Esophagus (tissue), 2 donors: ENCODE results near the gene CDH13. TPM values are rescaled to one million over a fixed set of nuclear protein-coding genes. Genes with fewer than 3 reads are reported as not detected.

ENCODE experiments used
- H3K27ac ChIP-seq, 2 donors: one replicate each; pipeline ENCODE4 v1.5.1; 2013; ENCODE audit warnings: low read depth in 2 of 2, mild to moderate bottlenecking in 2 of 2, inconsistent platforms in 1 of 2, low read length in 1 of 2, moderate library complexity in 1 of 2
- H3K27me3 ChIP-seq, 2 donors: one replicate each; pipeline ENCODE4 v1.6.1; 2013; ENCODE audit warnings: low read length in 2 of 2, control low read depth in 1 of 2, mild to moderate bottlenecking in 1 of 2; ENCODE audit not compliant: insufficient read depth in 2 of 2, control insufficient read depth in 1 of 2
- H3K36me3 ChIP-seq, 2 donors: one replicate each; pipeline ENCODE4 v1.6.1; 2013; ENCODE audit warnings: low read length in 1 of 2; ENCODE audit not compliant: control insufficient read depth in 2 of 2, insufficient read depth in 2 of 2
- H3K4me1 ChIP-seq, 2 donors: one replicate each; pipeline ENCODE4 v1.6.1; 2013; ENCODE audit warnings: low read length in 1 of 2; ENCODE audit not compliant: control insufficient read depth in 2 of 2, insufficient read depth in 2 of 2
- H3K4me3 ChIP-seq, 2 donors: one replicate each; pipeline ENCODE4 v1.5.1; 2013; ENCODE audit warnings: low read length in 2 of 2, mild to moderate bottlenecking in 2 of 2, low read depth in 1 of 2, moderate library complexity in 1 of 2
- H3K9me3 ChIP-seq, 2 donors: one replicate each; pipeline ENCODE4 v1.6.1; 2013; ENCODE audit warnings: mild to moderate bottlenecking in 2 of 2, low read depth in 1 of 2, low read length in 1 of 2, moderate library complexity in 1 of 2; ENCODE audit not compliant: control insufficient read depth in 2 of 2, insufficient read depth in 1 of 2
- WGBS, 2 donors: extraction: QIAGEN DNeasy Blood & Tissue Kit; methylation state at CpG; one replicate each; pipeline ENCODE4 v1.1.7; 2013; 5-methylcytosine and 5-hydroxymethylcytosine counted together
- polyA plus RNA-seq, 2 donors: library from polyadenylated mRNA; stranded (reverse); fragments of 200-250 nt; gene quantifications; one replicate each; pipeline ENCODE4 v1.2.3, GENCODE V29; 2013
- donor health status: healthy with polysubstance abuse.
- donor health status: Bipolar disorder and iron deficiency.

The CDH13 gene
- polyA plus RNA-seq, 2 donors: 1.3 to 4.3 TPM

DNA sequence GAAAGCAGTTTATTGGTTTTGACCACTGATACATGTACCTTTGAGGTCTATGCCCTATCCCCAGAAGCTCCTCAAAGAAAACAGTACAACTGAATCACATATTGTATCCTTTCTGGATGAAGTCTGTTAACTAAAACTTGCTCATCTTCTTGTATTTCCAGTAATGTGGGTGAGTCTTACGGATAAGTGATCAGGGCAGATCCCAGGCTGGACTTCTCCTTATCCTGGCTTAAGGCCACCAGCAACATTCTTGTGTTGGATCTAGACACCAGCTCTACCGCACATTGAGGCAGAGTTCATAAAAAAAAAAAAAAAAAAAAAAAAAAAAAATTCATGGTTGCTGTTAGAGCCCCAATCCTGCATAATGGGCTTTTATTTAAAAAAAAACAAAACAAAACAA, 644.4 kb downstream of the CDH13 start:
- H3K36me3 ChIP-seq: no peaks in the 10 kb centered on the region
- H3K27ac ChIP-seq: no peak overlapping the region
- H3K9me3 ChIP-seq: no peaks in the 10 kb centered on the region
- 31 to 47% methylated on average over 2 of the region's 2 CpGs for WGBS, 2 donors
- no peaks in the 10 kb centered on the region for H3K27me3 ChIP-seq
- H3K4me1 ChIP-seq: no peaks in the 10 kb centered on the region
- H3K4me3 ChIP-seq: no peak overlapping the region

DNA sequence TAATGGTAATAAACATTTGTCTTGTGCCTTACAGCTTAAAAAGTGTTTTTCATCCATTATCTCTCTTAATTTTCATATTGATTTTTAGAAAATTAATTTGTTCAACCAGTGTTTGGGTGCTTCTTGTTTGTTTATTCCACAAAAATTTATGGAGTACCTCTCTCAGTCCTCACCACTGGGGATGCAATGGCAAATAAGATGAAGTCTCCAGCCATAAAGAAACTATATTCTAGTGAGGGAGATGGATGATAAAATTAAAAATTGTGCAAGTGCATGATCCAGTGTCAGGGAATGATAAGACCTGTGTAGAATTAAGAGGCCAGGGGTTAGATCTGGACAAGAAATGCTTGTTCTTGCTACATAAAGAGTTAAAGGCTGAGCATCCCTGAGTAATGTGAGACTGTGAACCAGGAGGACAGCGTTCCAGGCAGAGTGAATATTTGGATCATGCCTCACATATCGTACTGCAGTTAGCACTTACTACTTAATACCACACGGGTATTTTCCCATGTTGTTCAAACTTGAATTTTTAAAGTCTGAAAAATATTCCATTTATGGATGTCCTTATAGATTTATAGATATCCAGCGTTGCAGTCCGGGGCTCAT, 645.3 kb downstream of the CDH13 start:
- 60 to 70% methylated on average over 5 of the region's 5 CpGs for WGBS, 2 donors
- no peak overlapping the region for H3K27ac ChIP-seq
- H3K4me1 ChIP-seq: no peaks in the 10 kb centered on the region
- H3K27me3 ChIP-seq: no peaks in the 10 kb centered on the region
- no peak overlapping the region for H3K4me3 ChIP-seq
- no peaks in the 10 kb centered on the region for H3K36me3 ChIP-seq
- H3K9me3 ChIP-seq: no peaks in the 10 kb centered on the region

- no peaks in the 10 kb centered on the region for H3K36me3 ChIP-seq
- no peak overlapping the region for H3K27ac ChIP-seq
- H3K4me3 ChIP-seq: no peak overlapping the region
- H3K27me3 ChIP-seq: no peaks in the 10 kb centered on the region
- H3K4me1 ChIP-seq: no peaks in the 10 kb centered on the region
- H3K9me3 ChIP-seq: no peaks in the 10 kb centered on the region
- WGBS, 2 donors: 81 to 83% methylated on average over 4 of the region's 4 CpGs
Measured at GRCh38 chr16:83272843-83273242, 646.1 kb downstream of the CDH13 start.

DNA sequence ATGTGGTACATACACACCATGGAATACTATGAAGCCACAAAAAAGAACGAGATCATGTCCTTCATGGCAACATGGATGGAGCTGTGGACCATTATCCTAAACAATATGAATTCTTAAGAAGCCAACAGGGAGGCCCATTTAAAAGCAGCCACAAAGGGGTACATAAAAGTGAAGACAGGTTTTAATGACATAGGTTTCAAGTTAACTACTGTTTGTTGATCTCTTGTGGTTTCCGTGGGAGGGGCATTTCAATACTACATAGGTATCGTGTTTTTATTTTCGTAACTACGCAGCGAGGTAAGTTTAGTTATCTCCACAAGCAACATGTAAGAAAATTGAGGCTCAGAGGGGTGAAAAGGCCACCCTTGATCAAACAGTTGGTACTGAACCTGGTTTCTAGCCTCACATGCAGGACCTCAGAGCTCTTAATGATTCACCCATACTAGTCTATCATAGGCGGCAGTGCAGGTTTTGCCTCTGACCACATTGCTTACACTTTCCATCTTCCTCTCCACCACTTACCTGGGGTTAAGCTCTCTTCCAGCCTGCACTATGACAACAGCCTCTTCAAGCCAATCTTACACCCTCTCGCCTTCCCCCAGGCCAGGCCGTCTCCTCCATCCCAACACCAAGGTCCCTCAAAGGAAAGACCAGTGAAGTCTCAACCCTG, 646.9 kb downstream of the CDH13 start:
- no peak overlapping the region for H3K27ac ChIP-seq
- no peaks in the 10 kb centered on the region for H3K36me3 ChIP-seq

GRCh38 chr16:83279251-83279650, 652.5 kb downstream of the CDH13 start:
- Histone ChIP-seq H3K9me3 (no peaks in the 10 kb centered on the region), H3K27ac (no peak overlapping the region), H3K4me3 (no peak overlapping the region), H3K27me3 (no peaks in the 10 kb centered on the region), H3K4me1 (no peaks in the 10 kb centered on the region), H3K36me3 (no peaks in the 10 kb centered on the region)
- WGBS, 2 donors: 86 to 89% methylated on average over 9 of the region's 9 CpGs

More for the DNA sequence above, 646.9 kb downstream of the CDH13 start:
- no peak overlapping the region for H3K4me3 ChIP-seq
- H3K27me3 ChIP-seq: no peaks in the 10 kb centered on the region
- H3K9me3 ChIP-seq: no peaks in the 10 kb centered on the region
- no peaks in the 10 kb centered on the region for H3K4me1 ChIP-seq
- 89 to 95% methylated on average over 9 of the region's 9 CpGs for WGBS, 2 donors

DNA sequence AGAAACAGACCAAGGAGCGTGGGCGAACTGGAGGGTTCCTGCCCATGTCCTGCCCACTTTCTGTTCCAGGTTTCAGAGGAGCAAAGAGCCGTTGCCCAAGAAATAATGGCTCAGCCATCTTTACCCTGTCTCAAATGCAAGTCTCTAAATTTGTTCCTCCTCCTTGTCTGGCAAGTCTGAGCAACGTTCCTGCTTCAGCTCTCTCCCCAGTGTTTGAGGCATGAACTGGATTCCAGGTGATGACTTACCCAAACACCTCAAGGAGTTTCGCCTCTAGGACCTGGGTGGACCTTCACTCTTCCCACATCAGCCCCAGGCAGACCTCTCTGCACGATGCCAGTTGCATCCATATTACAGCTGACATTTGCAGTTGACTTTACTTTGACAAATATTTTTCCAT, 659.2 kb downstream of the CDH13 start:
- H3K4me3 ChIP-seq: no peak overlapping the region
- no peak overlapping the region for H3K27ac ChIP-seq
- 74 to 75% methylated on average over 6 of the region's 6 CpGs for WGBS, 2 donors
- H3K4me1 ChIP-seq: no peaks in the 10 kb centered on the region
- no peaks in the 10 kb centered on the region for H3K36me3 ChIP-seq
- H3K9me3 ChIP-seq: no peaks in the 10 kb centered on the region
- no peaks in the 10 kb centered on the region for H3K27me3 ChIP-seq

DNA sequence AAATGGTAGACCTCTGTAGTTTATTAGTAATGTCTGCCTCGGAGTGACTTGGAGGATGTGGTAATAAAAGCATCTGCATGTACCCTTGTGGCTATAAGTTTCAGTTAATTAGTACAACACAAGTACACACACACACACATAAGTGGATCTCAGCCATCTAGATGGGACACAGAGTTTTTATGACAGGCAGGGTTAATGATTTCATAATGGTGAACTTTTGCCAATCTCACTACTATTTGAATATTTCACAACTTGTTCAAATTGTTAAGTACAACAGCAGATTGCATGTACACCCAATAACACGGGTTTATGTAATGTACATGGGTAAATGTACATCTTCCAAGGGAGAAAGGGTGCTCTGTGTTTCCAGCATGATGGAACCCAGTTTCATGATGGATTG, 669.7 kb downstream of the CDH13 start:
- no peak overlapping the region for H3K4me3 ChIP-seq

GRCh38 chr16:83298541-83298940, 671.8 kb downstream of the CDH13 start:
- Histone ChIP-seq H3K9me3 (no peaks in the 10 kb centered on the region), H3K27me3 (no peaks in the 10 kb centered on the region), H3K4me1 (no peaks in the 10 kb centered on the region), H3K4me3 (no peak overlapping the region), H3K36me3 (no peaks in the 10 kb centered on the region), H3K27ac (no peak overlapping the region)

More for the DNA sequence above, 669.7 kb downstream of the CDH13 start:
- H3K4me1 ChIP-seq: no peaks in the 10 kb centered on the region
- no peak overlapping the region for H3K27ac ChIP-seq
- no peaks in the 10 kb centered on the region for H3K9me3 ChIP-seq
- H3K27me3 ChIP-seq: no peaks in the 10 kb centered on the region
- WGBS, 2 donors: 70 to 89% methylated on average over 2 of the region's 2 CpGs
- H3K36me3 ChIP-seq: no peaks in the 10 kb centered on the region

GRCh38 chr16:83300326-83300725, 673.6 kb downstream of the CDH13 start:
- Histone ChIP-seq H3K9me3 (no peaks in the 10 kb centered on the region), H3K27ac (no peak overlapping the region), H3K36me3 (no peaks in the 10 kb centered on the region), H3K27me3 (no peaks in the 10 kb centered on the region), H3K4me1 (no peaks in the 10 kb centered on the region), H3K4me3 (no peak overlapping the region)
- WGBS, 2 donors: 45 to 46% methylated on average over 3 of the region's 3 CpGs

DNA sequence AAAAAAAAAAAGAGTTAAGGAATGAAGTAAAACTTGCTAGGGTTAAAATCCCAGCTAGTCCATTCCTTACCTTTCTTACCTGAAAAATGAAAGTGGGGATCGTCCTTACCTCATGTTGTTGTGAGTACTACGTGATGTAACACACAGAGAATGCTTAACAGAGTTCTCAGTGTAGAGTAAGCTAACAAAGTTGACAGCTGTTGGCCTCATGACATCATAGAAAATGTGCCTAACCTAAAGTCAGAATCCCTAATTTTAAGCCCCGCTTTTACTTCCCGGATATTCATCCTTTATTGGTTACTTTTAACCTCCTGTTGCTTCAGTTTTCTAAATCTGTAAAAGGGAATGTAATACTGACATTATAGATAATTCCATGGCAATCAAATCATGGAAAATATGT, 675.2 kb downstream of the CDH13 start:
- no peaks in the 10 kb centered on the region for H3K4me1 ChIP-seq
- no peaks in the 10 kb centered on the region for H3K27me3 ChIP-seq
- H3K36me3 ChIP-seq: no peaks in the 10 kb centered on the region
- H3K4me3 ChIP-seq: no peak overlapping the region
- H3K9me3 ChIP-seq: no peaks in the 10 kb centered on the region
- 47 to 56% methylated on average over 4 of the region's 4 CpGs for WGBS, 2 donors
- no peak overlapping the region for H3K27ac ChIP-seq
